GM18867 (cell line): ENCODE measurements around the gene MCC.

Experiments used
- ATAC-seq: cut with Tn5 transposase; IDR thresholded peaks from one replicate; pipeline ENCODE4 v1.9.1; 2021; ENCODE audit warnings: mild to moderate bottlenecking, moderate library complexity; ENCODE audit not compliant: unreplicated experiment

MCC gene

GRCh38 chr5:113157886-113158285 lies 330.4 kb downstream of the MCC start:
- no peak for ATAC-seq

- ATAC-seq: no peak
Observed at GRCh38 chr5:113156271-113156877, 331.9 kb downstream of the MCC start.

DNA sequence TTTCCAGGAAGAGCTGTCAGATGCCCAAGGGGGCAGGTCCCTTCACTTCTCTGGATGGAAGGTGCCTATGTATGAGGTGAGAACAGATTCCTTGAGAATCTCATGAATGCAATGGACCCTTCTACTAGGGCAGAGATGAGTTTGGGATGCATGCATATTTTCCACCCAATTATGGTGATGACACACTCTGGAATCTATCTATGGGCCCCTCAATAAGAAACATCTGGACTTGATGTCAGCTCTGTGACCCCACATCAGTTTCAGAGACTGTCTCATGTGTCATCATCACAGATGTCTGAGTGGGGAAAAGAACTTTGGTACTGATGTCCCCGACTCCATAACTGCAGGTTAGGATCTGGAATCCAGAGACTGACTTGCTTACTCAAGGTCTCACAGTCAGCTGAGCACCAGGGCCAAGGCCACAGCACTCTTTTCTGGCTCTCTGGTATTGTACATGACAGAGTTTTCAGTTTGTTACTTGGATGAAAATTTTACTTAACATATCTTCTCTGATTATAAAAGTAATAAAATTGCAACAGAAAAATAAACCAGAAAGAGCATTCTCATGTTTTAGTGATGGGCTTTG lies 334.6 kb downstream of the MCC start:
- ATAC-seq: no peak

- no peak for ATAC-seq
Observed at GRCh38 chr5:113152380-113152740, 335.9 kb downstream of the MCC start.

- no peak for ATAC-seq
Observed at GRCh38 chr5:113151641-113152379, 336.4 kb downstream of the MCC start.

DNA sequence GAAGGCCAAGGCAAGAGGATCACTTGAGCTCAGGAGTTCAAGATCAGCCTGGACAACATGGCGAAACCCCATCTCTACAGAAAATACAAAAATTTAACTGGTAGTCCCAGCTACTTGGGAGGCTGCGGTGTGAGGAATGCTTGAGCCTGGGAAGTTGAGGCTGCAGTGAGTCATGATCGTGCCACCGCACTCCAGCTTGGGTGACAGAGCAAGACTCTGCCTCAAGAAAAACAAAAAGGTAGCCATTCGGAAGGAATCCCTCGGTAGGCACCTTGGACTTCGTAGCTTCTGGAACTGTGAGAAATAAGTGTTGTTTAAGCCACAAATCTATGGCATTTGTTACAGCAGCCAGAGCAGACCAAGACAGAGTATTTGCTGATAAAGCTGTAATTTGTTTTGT lies 337.4 kb downstream of the MCC start:
- no peak for ATAC-seq

DNA sequence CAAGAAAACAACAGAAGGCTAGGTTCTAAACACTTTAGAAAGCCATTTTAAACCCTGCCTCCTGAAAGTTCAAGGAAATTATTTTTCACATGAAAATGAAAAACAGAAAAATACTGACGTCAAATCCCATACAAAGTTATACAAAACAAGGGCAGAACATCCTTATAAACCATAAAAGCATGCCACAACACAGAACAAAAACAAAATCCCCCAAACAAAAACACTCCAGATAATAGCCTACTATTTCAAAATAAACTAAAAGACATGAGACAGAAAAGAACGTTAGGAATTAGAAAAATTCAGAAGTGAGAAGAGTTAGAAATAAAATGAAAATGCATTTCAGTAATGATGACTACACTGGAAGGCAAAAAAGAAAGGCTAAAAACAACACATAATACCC lies 338.0 kb downstream of the MCC start:
- no peak for ATAC-seq

- ATAC-seq: no peak
Observed at GRCh38 chr5:113147537-113147936, 340.7 kb downstream of the MCC start.

GRCh38 chr5:113147101-113147508 lies 341.1 kb downstream of the MCC start:
- no peak for ATAC-seq

DNA sequence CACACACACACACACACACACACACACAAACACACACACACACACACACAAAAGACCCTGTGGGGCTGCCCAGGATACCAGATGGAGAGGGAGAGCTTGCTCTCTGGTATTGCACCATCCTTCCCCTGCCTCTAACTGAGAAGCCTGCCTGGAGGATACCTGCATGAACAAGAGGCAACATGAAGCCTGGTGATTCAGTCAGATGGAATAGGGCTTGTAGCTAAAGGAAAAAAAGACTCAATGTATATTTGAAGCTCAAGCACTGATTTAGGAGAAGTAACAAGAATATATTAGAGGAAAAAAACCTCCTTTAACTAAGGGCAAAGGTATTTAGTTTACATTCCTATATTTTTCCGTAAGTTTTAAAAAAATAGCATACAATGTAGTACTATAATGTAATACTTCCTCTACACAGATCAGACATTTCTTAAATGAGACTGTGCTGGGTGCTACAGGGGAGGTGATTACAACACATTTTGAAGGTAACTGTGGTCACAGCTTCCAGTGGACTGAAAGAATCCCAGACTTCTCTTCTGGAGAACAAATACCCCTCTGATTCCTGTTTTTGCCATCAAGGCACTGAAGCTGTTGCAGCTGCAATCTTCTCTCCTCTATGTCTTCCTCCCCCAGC lies 342.4 kb downstream of the MCC start:
- no peak for ATAC-seq

DNA sequence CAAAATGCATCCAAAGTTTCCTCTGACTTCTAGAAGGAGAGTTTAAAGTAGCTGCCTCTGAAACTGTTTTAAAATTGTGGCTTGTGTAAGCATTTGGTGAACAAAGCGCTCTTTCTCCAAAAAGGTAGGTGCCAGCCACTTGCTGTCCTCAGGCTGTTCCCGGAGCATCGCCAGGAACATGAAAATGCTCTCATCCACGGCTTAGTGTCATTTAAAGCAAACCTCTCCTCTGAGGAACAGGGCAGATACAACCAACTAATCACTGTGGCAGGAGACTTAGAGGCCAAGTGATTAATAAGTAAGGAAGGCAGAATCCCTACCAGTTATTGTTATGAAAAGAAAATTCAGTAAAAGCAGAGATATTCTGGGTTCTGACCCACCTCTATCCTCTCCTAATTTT lies 346.1 kb downstream of the MCC start:
- no peak for ATAC-seq

DNA sequence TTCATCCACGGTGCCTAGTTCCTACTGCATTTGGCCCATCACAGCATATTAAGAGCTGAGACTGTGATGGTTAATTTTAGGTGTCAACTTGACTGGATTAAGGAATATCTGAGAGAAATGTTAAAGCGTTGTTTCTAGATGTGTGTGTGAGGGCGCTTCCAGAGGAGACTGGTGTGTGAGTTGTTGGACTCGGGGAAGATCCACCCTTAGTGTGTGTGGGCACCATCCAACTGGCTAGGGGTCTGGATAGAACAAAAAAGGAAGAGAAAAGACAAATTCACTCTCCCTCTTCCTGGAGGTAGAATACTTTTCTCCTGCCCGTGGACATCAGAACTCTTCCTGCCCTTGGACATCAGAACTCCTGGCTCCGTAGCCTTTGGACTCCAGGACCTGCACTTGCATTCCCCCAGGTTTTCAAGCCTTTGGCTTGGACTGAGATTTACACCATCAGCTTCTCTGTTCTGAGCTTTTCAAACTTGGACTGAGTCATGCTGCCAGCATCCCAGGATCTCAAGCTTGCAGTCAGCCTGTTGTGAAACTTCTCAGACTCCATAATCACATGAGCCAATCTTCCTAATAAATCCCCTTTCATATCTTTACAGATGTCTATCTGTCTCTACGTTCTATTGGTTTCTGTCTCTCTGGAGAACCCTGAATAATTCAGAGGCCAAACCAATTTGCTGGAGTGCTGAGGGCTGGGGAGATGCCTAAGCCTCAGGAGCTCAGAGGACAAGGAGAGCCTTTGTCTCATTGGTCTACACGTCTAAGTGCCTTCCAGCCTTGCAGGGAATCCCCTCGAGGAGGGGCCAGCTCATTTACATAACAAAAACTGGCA lies 347.2 kb downstream of the MCC start:
- ATAC-seq: no peak

GRCh38 chr5:113133211-113133975 lies 354.9 kb downstream of the MCC start:
- ATAC-seq: no peak

GRCh38 chr5:113132564-113132963 lies 355.7 kb downstream of the MCC start:
- no peak for ATAC-seq

DNA sequence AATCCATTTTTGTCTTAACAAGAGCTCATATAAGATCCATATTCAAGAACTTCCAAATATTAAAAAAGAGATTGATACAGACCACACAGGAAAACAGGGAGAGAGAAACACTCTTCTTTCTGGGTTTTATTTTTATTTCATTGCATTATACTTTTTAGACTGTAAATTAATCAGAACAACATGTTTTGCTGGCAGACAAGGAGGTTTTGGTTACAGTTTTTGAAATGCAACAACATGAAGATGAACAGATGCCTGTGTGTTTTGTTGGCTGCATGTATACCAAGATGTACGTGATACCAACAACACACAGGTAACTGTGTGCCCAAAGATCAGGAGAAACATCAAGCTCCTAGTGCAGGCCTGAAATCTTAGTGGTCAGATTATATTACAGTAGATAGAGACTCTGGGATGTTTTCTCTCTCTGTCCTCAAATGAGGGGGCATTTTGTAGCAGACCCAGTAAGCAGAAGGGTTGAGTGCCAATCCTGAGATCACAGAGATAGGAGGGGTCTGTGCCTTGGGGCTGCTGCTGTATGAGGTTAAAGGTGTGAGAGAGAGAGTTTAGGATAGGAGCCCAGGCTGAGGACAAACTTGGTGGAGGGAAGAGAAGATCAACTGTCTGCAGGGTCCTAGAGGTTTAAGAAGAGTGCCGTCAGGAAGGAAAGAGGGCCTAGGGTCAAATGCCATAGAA lies 359.5 kb downstream of the MCC start:
- no peak for ATAC-seq

DNA sequence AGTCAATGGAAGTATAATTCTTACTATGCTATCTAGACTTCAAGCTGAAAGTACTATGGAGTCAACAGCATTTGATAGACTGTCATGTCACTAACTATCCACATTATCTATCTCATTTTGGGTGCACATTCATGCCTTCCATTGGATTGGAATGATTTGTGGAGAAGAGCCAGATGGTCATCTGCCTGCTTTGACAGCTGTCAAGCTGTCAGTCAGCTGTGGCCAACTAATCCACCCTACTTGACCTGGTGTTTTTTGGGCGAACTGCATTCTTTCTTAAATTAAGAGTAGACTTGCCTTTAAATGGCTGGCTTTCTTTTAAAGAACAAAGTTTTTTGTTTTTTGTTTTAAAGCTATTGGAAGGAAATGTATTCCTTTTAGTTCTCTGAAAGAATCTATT lies 360.2 kb downstream of the MCC start:
- ATAC-seq: no peak

GRCh38 chr5:113127021-113127420 lies 361.2 kb downstream of the MCC start:
- ATAC-seq: no peak

GRCh38 chr5:113125371-113125770 lies 362.9 kb downstream of the MCC start:
- ATAC-seq: no peak

- no peak for ATAC-seq
Observed at GRCh38 chr5:113124914-113125313, 363.3 kb downstream of the MCC start.

DNA sequence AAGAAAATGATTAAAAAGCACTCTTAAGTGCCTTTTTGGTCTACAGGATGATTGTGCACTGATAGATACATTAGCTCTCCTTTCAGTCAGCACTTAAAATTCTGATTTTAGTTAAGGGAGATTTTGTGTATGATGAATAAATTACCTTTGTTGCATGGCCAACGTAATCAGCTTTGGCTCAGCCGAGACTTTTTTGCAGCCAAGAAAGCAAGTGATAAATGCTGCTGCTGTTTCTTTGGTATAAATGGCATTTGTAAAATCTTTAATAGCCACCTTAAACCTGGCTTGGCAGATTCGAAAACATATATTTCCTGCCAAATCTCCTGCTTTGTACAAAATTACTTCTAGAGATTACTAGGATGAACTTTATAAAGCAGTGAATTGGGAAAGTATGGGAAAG lies 364.0 kb downstream of the MCC start:
- ATAC-seq: no peak
